SK-N-SH treated with all-trans-retinoic acid at 6 μM for 48 hours (cell line): ENCODE data around the gene CHML.

Experiments used
- ARNTL ChIP-seq: fragments of 450-650 bp; formaldehyde crosslinking; IDR thresholded peaks from 2 replicates; pipeline ENCODE4 v1.5.0; 2020; ENCODE audit warnings: low read depth, mild to moderate bottlenecking, moderate library complexity, borderline replicate concordance
- CSDC2 ChIP-seq: fragments of 250-450 bp; sonication (Bioruptor Pico); IDR thresholded peaks from 2 replicates; pipeline ENCODE4 v1.5.0; 2020; ENCODE audit warnings: mild to moderate bottlenecking, moderate library complexity
- GLIS3 ChIP-seq: fragments of 250-450 bp; sonication (Bioruptor Pico); IDR thresholded peaks from 2 replicates; pipeline ENCODE4 v1.5.0; 2020; ENCODE audit warnings: mild to moderate bottlenecking, moderate library complexity
- OSR1 ChIP-seq: fragments of 250-450 bp; sonication (Bioruptor Pico); IDR thresholded peaks from 2 replicates; pipeline ENCODE4 v1.8.0; 2022; ENCODE audit warnings: moderate library complexity, mild to moderate bottlenecking, inconsistent platforms
- TCF4 ChIP-seq: fragments of 250-450 bp; sonication (Bioruptor Pico); IDR thresholded peaks from 2 replicates; pipeline ENCODE4 v1.8.0; 2021; ENCODE audit warnings: mild to moderate bottlenecking, moderate library complexity, borderline replicate concordance
- ZFP30 ChIP-seq: fragments of 450-650 bp; formaldehyde crosslinking; IDR thresholded peaks from 2 replicates; pipeline ENCODE4 v1.5.0; 2022; ENCODE audit warnings: mild to moderate bottlenecking, moderate library complexity
- ZNF70 ChIP-seq: fragments of 450-650 bp; formaldehyde crosslinking; IDR thresholded peaks from 2 replicates; pipeline ENCODE4 v1.5.0; 2020; ENCODE audit warnings: mild to moderate bottlenecking, moderate library complexity

DNA sequence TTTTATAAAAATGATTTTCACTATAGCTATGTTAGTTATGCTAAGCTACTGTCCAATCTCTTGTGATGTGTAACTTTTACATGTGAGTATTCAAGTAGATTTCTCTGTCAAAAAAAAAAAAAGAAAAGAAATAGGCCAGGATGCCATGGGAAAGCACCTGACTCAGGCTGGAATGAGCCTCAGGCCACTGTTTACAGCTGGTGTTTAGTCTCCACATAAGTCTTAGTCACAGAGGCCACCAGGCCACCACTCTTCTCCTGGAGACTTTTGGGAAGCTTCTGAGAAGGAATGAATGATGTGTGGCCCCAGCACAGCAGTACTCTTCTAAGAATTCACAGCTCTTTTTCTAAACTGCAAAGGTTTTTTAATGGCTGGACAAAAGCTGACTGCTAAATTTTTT is 48.9 kb downstream of the CHML start:
- no peak for TF ChIP-seq ZNF70
- TF ChIP-seq TCF4 (CRISPR knock-in tag), result no peak
- TF ChIP-seq ARNTL (CRISPR knock-in tag), result no peak
- no peak for TF ChIP-seq GLIS3 (CRISPR knock-in tag)
- TF ChIP-seq ZFP30, result no peak
- TF ChIP-seq OSR1 (CRISPR knock-in tag), result no peak
- TF ChIP-seq CSDC2 (CRISPR knock-in tag), result no peak
